Trophoblast cell (in vitro differentiated cells and primary cell): ENCODE results near the gene KRTAP9-4.

Experiments
- DNase-seq, 2 donors: peaks; one replicate each; pipeline ENCODE4 v3.0.0-alpha.2; 2016
- H2AFZ ChIP-seq: 2 replicates; pipeline ENCODE4 v1.6.1; 2013; ENCODE audit warnings: low read length, moderate library complexity, mild to moderate bottlenecking; ENCODE audit not compliant: insufficient read depth, poor library complexity
- H2AK5ac ChIP-seq: 2 replicates; pipeline ENCODE4 v1.6.1; 2013; ENCODE audit warnings: mild to moderate bottlenecking, low read length
- H2BK120ac ChIP-seq: 2 replicates; pipeline ENCODE4 v1.6.1; 2013; ENCODE audit warnings: low read length, mild to moderate bottlenecking, moderate library complexity; ENCODE audit not compliant: insufficient read depth, poor library complexity
- H2BK12ac ChIP-seq: 2 replicates; pipeline ENCODE4 v1.6.1; 2013; ENCODE audit warnings: mild to moderate bottlenecking, low read length, moderate library complexity
- H2BK5ac ChIP-seq: 2 replicates; pipeline ENCODE4 v1.6.1; 2013; ENCODE audit warnings: low read length, low read depth, moderate library complexity, mild to moderate bottlenecking; ENCODE audit not compliant: poor library complexity
- H3K14ac ChIP-seq: 2 replicates; pipeline ENCODE4 v1.6.1; 2013; ENCODE audit warnings: mild to moderate bottlenecking, low read length
- H3K18ac ChIP-seq: 2 replicates; pipeline ENCODE4 v1.6.1; 2013; ENCODE audit warnings: mild to moderate bottlenecking, low read length
- H3K23ac ChIP-seq: 2 replicates; pipeline ENCODE4 v1.6.1; 2013; ENCODE audit warnings: low read length
- H3K27ac ChIP-seq: 2 replicates; pipeline ENCODE4 v1.5.1; 2013; ENCODE audit warnings: low read depth, mild to moderate bottlenecking, inconsistent platforms, low read length, moderate library complexity
- H3K27me3 ChIP-seq: 2 replicates; pipeline ENCODE4 v1.6.1; 2013; ENCODE audit warnings: inconsistent platforms, mild to moderate bottlenecking, low read length, moderate library complexity; ENCODE audit not compliant: insufficient read depth
- H3K36me3 ChIP-seq, 2 experiments: 1 replicate in 1 of 2; 2 replicates in 1 of 2; pipeline ENCODE4 v1.6.1; 2013; ENCODE audit warnings: low read length in 2 of 2, mild to moderate bottlenecking in 2 of 2, moderate library complexity in 1 of 2; ENCODE audit not compliant: insufficient read depth in 2 of 2, control insufficient read depth in 1 of 2
- H3K4ac ChIP-seq: 2 replicates; pipeline ENCODE4 v1.6.1; 2013; ENCODE audit warnings: low read depth, mild to moderate bottlenecking, low read length, moderate library complexity
- H3K4me1 ChIP-seq, 2 experiments: 1 replicate in 1 of 2; 2 replicates in 1 of 2; pipeline ENCODE4 v1.6.1; 2013; ENCODE audit warnings: low read length in 2 of 2, mild to moderate bottlenecking in 2 of 2, moderate library complexity in 1 of 2; ENCODE audit not compliant: insufficient read depth in 2 of 2, control insufficient read depth in 1 of 2
- H3K4me2 ChIP-seq: 2 replicates; pipeline ENCODE4 v1.6.1; 2013; ENCODE audit warnings: inconsistent platforms, mild to moderate bottlenecking, low read length, moderate library complexity
- H3K4me3 ChIP-seq: 2 replicates; pipeline ENCODE4 v1.5.1; 2013; ENCODE audit warnings: mild to moderate bottlenecking, low read depth, low read length, inconsistent platforms
- H3K79me1 ChIP-seq: one replicate; pipeline ENCODE4 v1.6.1; 2013; ENCODE audit warnings: low read length
- H3K79me2 ChIP-seq: 2 replicates; pipeline ENCODE4 v1.6.1; 2013; ENCODE audit warnings: low read length, mild to moderate bottlenecking; ENCODE audit not compliant: control insufficient read depth, insufficient read depth, poor library complexity
- H3K9ac ChIP-seq: 2 replicates; pipeline ENCODE4 v1.6.1; 2013; ENCODE audit warnings: mild to moderate bottlenecking, low read length
- H3K9me3 ChIP-seq: 2 replicates; pipeline ENCODE4 v1.6.1; 2013; ENCODE audit warnings: low read depth, mild to moderate bottlenecking, control low read depth, inconsistent platforms, low read length; ENCODE audit not compliant: insufficient read depth
- H4K12ac ChIP-seq: 2 replicates; pipeline ENCODE4 v1.6.1; 2013; ENCODE audit warnings: low read depth, mild to moderate bottlenecking, low read length, moderate library complexity
- H4K8ac ChIP-seq: 2 replicates; pipeline ENCODE4 v1.6.1; 2013; ENCODE audit warnings: low read depth, mild to moderate bottlenecking, low read length, moderate library complexity
- H4K91ac ChIP-seq: one replicate; pipeline ENCODE4 v1.6.1; 2013; ENCODE audit warnings: low read depth, mild to moderate bottlenecking, low read length, moderate library complexity
- WGBS: extraction: QIAGEN DNeasy Blood & Tissue Kit; methylation state at CpG from one replicate; pipeline ENCODE4 v1.1.7; 2013; ENCODE audit warnings: missing lambda C conversion rate; ENCODE audit not compliant: insufficient read length, insufficient coverage; ENCODE audit errors: extremely low coverage; 5-methylcytosine and 5-hydroxymethylcytosine counted together

The KRTAP9-4 gene

GRCh38 chr17:41278176-41278955, 28.9 kb downstream of the KRTAP9-4 start:
- H4K91ac ChIP-seq, result no peak overlapping the region
- H3K18ac ChIP-seq, result no peak overlapping the region
- no peak overlapping the region for H3K4ac ChIP-seq
- no peak overlapping the region for H3K9ac ChIP-seq
- peaks cover under 1 to 4% of the 10 kb centered on the region in 2 experiments for H3K4me1 ChIP-seq
- no CpG with 5 or more reads among the region's 3 CpGs for WGBS
- H3K27ac ChIP-seq, result no peak overlapping the region
- H3K14ac ChIP-seq, result no peak overlapping the region
- no peak overlapping the region for H4K12ac ChIP-seq
- no peak overlapping the region for H2BK12ac ChIP-seq
- no peaks in the 10 kb centered on the region for H3K36me3 ChIP-seq
- H4K8ac ChIP-seq, result no peak overlapping the region
- H3K4me3 ChIP-seq, result no peak overlapping the region
- no peak overlapping the region for H2BK5ac ChIP-seq
- DNase-seq, result peak in 1 of 2 donors; percentile 0
- H3K4me2 ChIP-seq, result no peak overlapping the region
- H2AFZ ChIP-seq, result no peak overlapping the region
- no peaks in the 10 kb centered on the region for H3K9me3 ChIP-seq
- no peaks in the 10 kb centered on the region for H3K27me3 ChIP-seq
- H2AK5ac ChIP-seq, result no peak overlapping the region
- H2BK120ac ChIP-seq, result no peak overlapping the region
- H3K79me1 ChIP-seq, result peaks cover under 1% of the 10 kb centered on the region
- no peaks in the 10 kb centered on the region for H3K79me2 ChIP-seq
- no peak overlapping the region for H3K23ac ChIP-seq

- Histone ChIP-seq H3K79me1 (peaks cover 6% of the 10 kb centered on the region), H3K4ac (no peak overlapping the region), H3K23ac (no peak overlapping the region), H3K4me2 (no peak overlapping the region), H4K91ac (no peak overlapping the region), H3K14ac (no peak overlapping the region), H3K27me3 (no peaks in the 10 kb centered on the region), H2BK12ac (no peak overlapping the region), H3K9ac (no peak overlapping the region), H3K79me2 (no peaks in the 10 kb centered on the region), H3K18ac (no peak overlapping the region), H3K4me3 (no peak overlapping the region), H2BK120ac (no peak overlapping the region), H2AFZ (no peak overlapping the region), H4K12ac (no peak overlapping the region), H3K36me3 (no peaks in the 10 kb centered on the region), H3K27ac (peak overlapping the region; percentile 67), H2BK5ac (no peak overlapping the region), H2AK5ac (no peak overlapping the region), H3K9me3 (no peaks in the 10 kb centered on the region), H3K4me1 (peaks cover 3% of the 10 kb centered on the region in 2 experiments), H4K8ac (no peak overlapping the region)
- no CpG with 5 or more reads among the region's 3 CpGs for WGBS
- DNase-seq, result peak in 1 of 2 donors; percentile 0
Measured at GRCh38 chr17:41284043-41284442, 34.6 kb downstream of the KRTAP9-4 start.

- H3K27me3 ChIP-seq, result no peaks in the 10 kb centered on the region
- no peak overlapping the region for H2BK12ac ChIP-seq
- DNase-seq, result peak in 1 of 2 donors; percentile 0
- no peak overlapping the region for H2AK5ac ChIP-seq
- H3K9me3 ChIP-seq, result no peaks in the 10 kb centered on the region
- no peak overlapping the region for H3K4ac ChIP-seq
- no peak overlapping the region for H4K8ac ChIP-seq
- H3K27ac ChIP-seq, result no peak overlapping the region
- no peak overlapping the region for H3K9ac ChIP-seq
- no peak overlapping the region for H3K23ac ChIP-seq
- H3K14ac ChIP-seq, result no peak overlapping the region
- H4K91ac ChIP-seq, result no peak overlapping the region
- H2BK5ac ChIP-seq, result no peak overlapping the region
- no peak overlapping the region for H3K4me2 ChIP-seq
- peaks cover 6% of the 10 kb centered on the region for H3K79me1 ChIP-seq
- H4K12ac ChIP-seq, result no peak overlapping the region
- no peak overlapping the region for H3K4me3 ChIP-seq
- H3K4me1 ChIP-seq, result peaks cover 3% of the 10 kb centered on the region in 2 experiments
- no peak overlapping the region for H2BK120ac ChIP-seq
- no peaks in the 10 kb centered on the region for H3K36me3 ChIP-seq
- H2AFZ ChIP-seq, result no peak overlapping the region
- H3K18ac ChIP-seq, result no peak overlapping the region
- H3K79me2 ChIP-seq, result no peaks in the 10 kb centered on the region
- no CpG with 5 or more reads among the region's 2 CpGs for WGBS
Measured at GRCh38 chr17:41284546-41284945, 35.1 kb downstream of the KRTAP9-4 start.

GRCh38 chr17:41287050-41287449, 37.6 kb downstream of the KRTAP9-4 start:
- Histone ChIP-seq H4K8ac (no peak overlapping the region), H2AFZ (no peak overlapping the region), H3K9me3 (no peaks in the 10 kb centered on the region), H4K12ac (no peak overlapping the region), H3K27ac (no peak overlapping the region), H3K4me2 (no peak overlapping the region), H2AK5ac (no peak overlapping the region), H3K27me3 (no peaks in the 10 kb centered on the region), H2BK12ac (no peak overlapping the region), H4K91ac (no peak overlapping the region), H2BK120ac (no peak overlapping the region), H3K4me1 (peaks cover 3% of the 10 kb centered on the region in 2 experiments), H3K9ac (no peak overlapping the region), H3K4me3 (no peak overlapping the region), H3K79me1 (peaks cover 6% of the 10 kb centered on the region), H2BK5ac (no peak overlapping the region), H3K36me3 (no peaks in the 10 kb centered on the region), H3K4ac (no peak overlapping the region), H3K18ac (no peak overlapping the region), H3K23ac (no peak overlapping the region), H3K14ac (no peak overlapping the region), H3K79me2 (no peaks in the 10 kb centered on the region)
- DNase-seq, result no peak
- WGBS, result no CpG with 5 or more reads among the region's 3 CpGs
